ENCODE measurements around the gene CDK10. TPM values are rescaled to one million over a fixed set of nuclear protein-coding genes. Genes with fewer than 3 reads are reported as not detected.

Gene CDK10
- total RNA-seq, 1 experiment from 2014 or later: 52.6 TPM

- H3K9me3 ChIP-seq (ENCODE audit: control insufficient read depth, insufficient read depth, low read depth, low read length): no peaks in the 10 kb centered on the region
- H3K27ac ChIP-seq (ENCODE audit: low read length): peak overlapping the region; percentile 59; the same call in 1 of the 2 replicates
- no peak for DNase-seq (ENCODE audit: low read depth, low spot score)
- POLR2A ChIA-PET: no interaction called here
- no TSS peak for BruUV-seq (replicated peaks)
- ATAC-seq: 0 out of 2 replicates have a peak, but pooled peaks have one; percentile 10
- no peaks in the 10 kb centered on the region; the same call in 1 of the 2 replicates for H3K36me3 ChIP-seq (ENCODE audit: control insufficient read depth, insufficient read depth, low read length)
- CTCF ChIA-PET: no interaction called here
- no peaks in the 10 kb centered on the region for H3K4me1 ChIP-seq (ENCODE audit: control insufficient read depth, insufficient read depth, low read length)
- H3K27me3 ChIP-seq (ENCODE audit: control insufficient read depth, insufficient read depth, low read length): no peaks in the 10 kb centered on the region
- TF ChIP-seq TCF7L2 (IDR thresholded peaks at IDR 0.05; ENCODE audit: low read depth, low read length): no peak
- intact Hi-C loops (cut with micrococcal nuclease; ENCODE audit: unreplicated experiment) (no loop called here), in situ Hi-C loops (cut with HindIII; ENCODE audit: low pct_unique_long_range_greater_than_20kb, low sequenced_read_pairs) (no loop called here)
- peak overlapping the region; percentile 56 to 62 for H3K4me3 ChIP-seq (ENCODE audit: low read depth in 2 of 2, low read length in 2 of 2)
Observed at GRCh38 chr16:89712274-89712781, 25.8 kb downstream of the CDK10 start.

- no peak for TF ChIP-seq TCF7L2 (IDR thresholded peaks at IDR 0.05; ENCODE audit: low read depth, low read length)
- TF ChIP-seq POLR2AphosphoS5 (IDR thresholded peaks at IDR 0.05; ENCODE audit: low read depth, low read length): no peak
- TF ChIP-seq REST (IDR thresholded peaks at IDR 0.05; ENCODE audit: insufficient read depth in 1 of 2, low read depth in 2 of 2, low read length in 1 of 2): no peak
- no peak for TF ChIP-seq SIN3A (IDR thresholded peaks at IDR 0.05; ENCODE audit: borderline replicate concordance, insufficient read depth, low read depth, low read length)
- TF ChIP-seq CTCF (IDR thresholded peaks at IDR 0.05): no peak
- Histone ChIP-seq H3K27ac (ENCODE audit: low read length) (no peak overlapping the region), H3K36me3 (ENCODE audit: control insufficient read depth, insufficient read depth, low read length) (no peaks in the 10 kb centered on the region; the same call in 1 of the 2 replicates), H3K4me3 (ENCODE audit: low read depth in 2 of 2, low read length in 2 of 2) (no peak overlapping the region), H3K27me3 (ENCODE audit: control insufficient read depth, insufficient read depth, low read length) (no peaks in the 10 kb centered on the region), H3K4me1 (ENCODE audit: control insufficient read depth, insufficient read depth, low read length) (peaks cover 8% of the 10 kb centered on the region), H3K9me3 (ENCODE audit: control insufficient read depth, insufficient read depth, low read depth, low read length) (no peaks in the 10 kb centered on the region)
- DNase-seq (ENCODE audit: low read depth, low spot score): no peak
- in situ Hi-C loops (cut with HindIII; ENCODE audit: low pct_unique_long_range_greater_than_20kb, low sequenced_read_pairs): no loop called here
- ChIA-PET POLR2A (interaction anchor here (0.7 kb wide), 1 partner anchor 28 kb away, joined by 3 read pairs; no protein-coding TSS in a partner anchor), CTCF (interaction anchor here (1.1 kb wide), 1 partner anchor 10 kb away, joined by 3 read pairs; no protein-coding TSS in a partner anchor)
- intact Hi-C loops (cut with micrococcal nuclease; ENCODE audit: unreplicated experiment): no loop called here
- ATAC-seq: no peak
- no TSS peak for BruUV-seq (replicated peaks)
Observed at GRCh38 chr16:89716493-89716892, 30.0 kb downstream of the CDK10 start.

- H3K4me3 ChIP-seq (ENCODE audit: low read depth in 2 of 2, low read length in 2 of 2): no peak overlapping the region
- ChIA-PET CTCF (interaction anchor here (1.1 kb wide), 1 partner anchor 11 kb away, joined by 3 read pairs; no protein-coding TSS in a partner anchor), POLR2A (no interaction called here)
- ATAC-seq (no peak), DNase-seq (ENCODE audit: low read depth, low spot score) (no peak)
- no peaks in the 10 kb centered on the region for H3K9me3 ChIP-seq (ENCODE audit: control insufficient read depth, insufficient read depth, low read depth, low read length)
- H3K27me3 ChIP-seq (ENCODE audit: control insufficient read depth, insufficient read depth, low read length): no peaks in the 10 kb centered on the region
- peaks cover 8% of the 10 kb centered on the region for H3K4me1 ChIP-seq (ENCODE audit: control insufficient read depth, insufficient read depth, low read length)
- intact Hi-C loops (cut with micrococcal nuclease; ENCODE audit: unreplicated experiment) (no loop called here), in situ Hi-C loops (cut with HindIII; ENCODE audit: low pct_unique_long_range_greater_than_20kb, low sequenced_read_pairs) (no loop called here)
- TF ChIP-seq CTCF (IDR thresholded peaks at IDR 0.05) (no peak), TCF7L2 (IDR thresholded peaks at IDR 0.05; ENCODE audit: low read depth, low read length) (no peak), REST (IDR thresholded peaks at IDR 0.05; ENCODE audit: insufficient read depth in 1 of 2, low read depth in 2 of 2, low read length in 1 of 2) (no peak), POLR2AphosphoS5 (IDR thresholded peaks at IDR 0.05; ENCODE audit: low read depth, low read length) (no peak), SIN3A (IDR thresholded peaks at IDR 0.05; ENCODE audit: borderline replicate concordance, insufficient read depth, low read depth, low read length) (no peak)
- no TSS peak for BruUV-seq (replicated peaks)
- H3K36me3 ChIP-seq (ENCODE audit: control insufficient read depth, insufficient read depth, low read length): no peaks in the 10 kb centered on the region; the same call in 1 of the 2 replicates
- H3K27ac ChIP-seq (ENCODE audit: low read length): no peak overlapping the region
Observed at GRCh38 chr16:89716916-89717687, 30.6 kb downstream of the CDK10 start.
